Coronary artery (tissue), 2 donors: ENCODE results near the gene RGMB.

Experiments
- DNase-seq: peaks from one replicate; pipeline ENCODE4 v3.0.0-alpha.2; 2017; ENCODE audit warnings: low spot score
- H3K27ac ChIP-seq, 2 donors: fragments of 200-600 bp; sonication (generic); one replicate each; pipeline ENCODE4 v1.5.1; 2016 to 2019
- H3K4me3 ChIP-seq: fragments of 200-600 bp; sonication (generic); 2 replicates; pipeline ENCODE4 v1.5.1; 2016; ENCODE audit warnings: mild to moderate bottlenecking, moderate library complexity
- TF ChIP-seq, protein P1 (sequence below): fragments of 200-600 bp; sonication (generic); IDR thresholded peaks from one replicate; pipeline ENCODE4 v1.5.1; 2019; ENCODE audit warnings: antibody characterized with exemption

Gene RGMB

GRCh38 chr5:98794414-98795080 lies 21.1 kb downstream of the RGMB start:
- no peak overlapping the region for H3K27ac ChIP-seq
- DNase-seq = no peak
- TF ChIP-seq, protein P1, sequence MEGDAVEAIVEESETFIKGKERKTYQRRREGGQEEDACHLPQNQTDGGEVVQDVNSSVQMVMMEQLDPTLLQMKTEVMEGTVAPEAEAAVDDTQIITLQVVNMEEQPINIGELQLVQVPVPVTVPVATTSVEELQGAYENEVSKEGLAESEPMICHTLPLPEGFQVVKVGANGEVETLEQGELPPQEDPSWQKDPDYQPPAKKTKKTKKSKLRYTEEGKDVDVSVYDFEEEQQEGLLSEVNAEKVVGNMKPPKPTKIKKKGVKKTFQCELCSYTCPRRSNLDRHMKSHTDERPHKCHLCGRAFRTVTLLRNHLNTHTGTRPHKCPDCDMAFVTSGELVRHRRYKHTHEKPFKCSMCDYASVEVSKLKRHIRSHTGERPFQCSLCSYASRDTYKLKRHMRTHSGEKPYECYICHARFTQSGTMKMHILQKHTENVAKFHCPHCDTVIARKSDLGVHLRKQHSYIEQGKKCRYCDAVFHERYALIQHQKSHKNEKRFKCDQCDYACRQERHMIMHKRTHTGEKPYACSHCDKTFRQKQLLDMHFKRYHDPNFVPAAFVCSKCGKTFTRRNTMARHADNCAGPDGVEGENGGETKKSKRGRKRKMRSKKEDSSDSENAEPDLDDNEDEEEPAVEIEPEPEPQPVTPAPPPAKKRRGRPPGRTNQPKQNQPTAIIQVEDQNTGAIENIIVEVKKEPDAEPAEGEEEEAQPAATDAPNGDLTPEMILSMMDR = no peak
- no peak overlapping the region for H3K4me3 ChIP-seq

DNA sequence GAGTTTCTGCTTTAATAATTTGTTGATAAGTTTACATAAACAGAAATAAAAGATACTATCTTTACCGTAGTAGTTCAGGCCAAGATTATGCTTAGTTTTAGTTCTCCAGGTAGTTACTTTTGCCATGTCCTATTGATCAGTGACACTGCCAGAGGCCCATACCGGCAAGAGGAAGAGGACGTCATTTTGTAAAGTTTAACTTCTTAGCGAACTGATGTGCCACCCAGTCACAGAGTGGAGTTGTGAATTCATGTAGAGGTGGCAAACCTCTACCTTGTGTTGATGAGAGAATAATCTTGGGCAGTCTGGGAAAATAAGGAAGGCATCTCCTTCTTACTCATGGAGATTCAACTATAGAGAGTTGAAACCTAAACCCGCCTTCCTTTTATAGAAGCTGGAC lies 21.8 kb downstream of the RGMB start:
- no peak for DNase-seq
- TF ChIP-seq, protein P1 = no peak
- Histone ChIP-seq H3K27ac (no peak overlapping the region), H3K4me3 (no peak overlapping the region)

DNA sequence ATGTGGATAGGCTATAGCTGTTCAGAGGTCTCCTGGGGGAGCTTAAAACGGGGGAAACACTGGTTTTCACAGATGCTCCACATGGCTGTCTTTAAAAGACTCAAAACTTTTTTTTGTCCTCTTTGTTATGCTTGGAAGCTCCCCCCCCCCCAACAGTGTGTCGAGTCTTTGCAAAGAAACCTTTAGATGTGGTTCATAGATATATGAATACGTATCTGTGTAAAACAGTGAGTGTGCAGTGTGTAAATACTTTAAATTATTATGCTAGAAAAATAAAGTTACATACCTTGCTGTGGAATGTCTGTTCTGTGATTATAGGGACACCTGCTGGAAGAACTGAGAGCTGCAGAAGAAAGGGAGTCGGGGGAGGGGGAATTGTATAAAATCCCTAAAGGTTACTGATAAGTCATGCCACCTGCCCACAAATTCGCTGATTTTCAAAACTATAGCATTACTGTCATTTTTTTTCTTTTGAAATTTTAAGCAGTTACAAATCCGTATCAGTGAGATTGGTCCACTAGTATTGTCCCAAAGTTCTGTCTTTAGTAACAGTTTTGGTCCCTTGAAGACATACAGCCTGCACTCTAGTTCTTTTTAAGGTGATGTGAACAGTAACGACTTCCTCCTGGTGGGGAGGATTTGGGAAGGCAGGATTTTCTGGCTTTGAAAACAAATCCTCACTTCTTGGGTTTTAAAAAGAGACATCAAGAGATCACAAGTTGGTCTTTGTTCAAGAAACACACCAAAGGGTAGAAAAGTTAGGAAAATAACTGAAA lies 22.9 kb downstream of the RGMB start:
- DNase-seq = no peak
- H3K4me3 ChIP-seq = no peak overlapping the region
- H3K27ac ChIP-seq = no peak overlapping the region
- TF ChIP-seq, protein P1 = peak; percentile 64

GRCh38 chr5:98798371-98798770 lies 24.9 kb downstream of the RGMB start:
- no peak for DNase-seq
- Histone ChIP-seq H3K27ac (no peak overlapping the region), H3K4me3 (no peak overlapping the region)
- TF ChIP-seq, protein P1 = no peak

GRCh38 chr5:98798847-98799246 lies 25.4 kb downstream of the RGMB start:
- no peak for DNase-seq
- Histone ChIP-seq H3K4me3 (no peak overlapping the region), H3K27ac (no peak overlapping the region)
- TF ChIP-seq, protein P1 = no peak

- Histone ChIP-seq H3K27ac (no peak overlapping the region), H3K4me3 (no peak overlapping the region)
- no peak for DNase-seq
- TF ChIP-seq, protein P1 = no peak
Measured at GRCh38 chr5:98804066-98804465, 30.6 kb downstream of the RGMB start.

DNA sequence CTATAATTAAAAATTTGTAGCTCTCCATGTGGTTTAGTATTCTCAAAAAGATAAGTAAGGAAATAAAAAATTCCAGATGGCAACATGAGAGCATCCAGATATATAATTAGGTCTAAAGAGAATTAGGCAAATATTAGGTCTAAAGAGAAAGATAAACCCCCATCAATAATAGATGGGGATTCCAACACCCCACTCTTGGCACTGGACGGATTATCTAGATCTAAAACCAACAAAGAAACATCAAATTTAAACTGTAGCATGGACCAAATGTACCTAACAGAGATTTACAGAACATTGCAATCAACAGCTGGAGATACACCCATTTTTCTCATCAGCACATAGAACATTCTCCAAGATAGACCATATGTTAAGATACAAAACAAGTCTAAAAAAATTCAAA lies 31.6 kb downstream of the RGMB start:
- Histone ChIP-seq H3K4me3 (no peak overlapping the region), H3K27ac (no peak overlapping the region)
- DNase-seq = no peak
- TF ChIP-seq, protein P1 = no peak
